VCaP (cell line): ENCODE data around the gene ARHGEF7.

Experiments
- H3K27ac ChIP-seq: fragments of 450-650 bp; 2 replicates; pipeline ENCODE4 v1.5.1; 2017
- CTCF ChIP-seq: fragments of 450-650 bp; conservative IDR thresholded peaks from 2 replicates; pipeline ENCODE4 v1.5.1; 2017; ENCODE audit warnings: mild to moderate bottlenecking, moderate library complexity

Gene ARHGEF7

GRCh38 chr13:111326981-111327642 lies 212.0 kb downstream of the ARHGEF7 start:
- no peak overlapping the region for H3K27ac ChIP-seq
- no peak for TF ChIP-seq CTCF

DNA sequence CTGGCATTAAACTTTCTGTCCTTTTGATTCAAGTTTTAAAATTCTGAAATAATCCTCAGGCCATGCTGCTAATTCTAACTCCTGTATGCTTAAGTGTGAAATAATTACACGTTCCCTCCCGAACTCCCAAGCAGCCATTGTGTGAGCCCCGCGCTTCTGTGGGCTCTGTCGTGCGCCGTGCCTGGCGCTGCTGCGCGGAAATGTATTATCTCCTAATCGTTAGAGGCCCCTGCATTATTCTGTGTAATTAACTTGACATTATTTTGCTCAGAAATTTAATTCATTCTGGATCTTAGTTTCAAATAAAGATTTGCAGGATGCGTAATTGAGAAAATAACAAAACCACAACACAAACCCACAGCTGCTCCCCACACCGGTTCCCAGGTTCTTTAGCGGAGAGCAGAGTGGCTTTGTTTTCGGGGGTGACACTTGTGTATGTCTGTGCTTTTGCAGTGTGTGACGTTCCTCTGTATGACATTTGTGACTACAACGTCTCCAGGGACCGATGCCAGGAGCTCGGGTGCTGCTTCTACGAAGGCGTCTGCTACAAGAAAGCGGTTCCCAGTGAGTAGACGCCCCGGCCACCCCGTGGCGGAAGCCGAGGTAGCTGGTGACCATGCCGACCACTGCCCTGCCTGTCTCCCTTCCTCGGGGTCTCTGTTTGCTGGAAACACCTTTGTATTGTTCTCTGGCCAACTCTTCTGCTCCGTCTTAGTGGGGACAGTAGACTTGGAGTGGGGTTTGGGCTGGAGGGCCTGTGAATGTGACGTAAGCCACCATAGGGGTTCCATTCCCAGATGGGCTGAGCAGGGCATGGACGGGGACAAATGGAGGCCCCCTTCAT lies 212.8 kb downstream of the ARHGEF7 start:
- no peak for TF ChIP-seq CTCF
- H3K27ac ChIP-seq: no peak overlapping the region

DNA sequence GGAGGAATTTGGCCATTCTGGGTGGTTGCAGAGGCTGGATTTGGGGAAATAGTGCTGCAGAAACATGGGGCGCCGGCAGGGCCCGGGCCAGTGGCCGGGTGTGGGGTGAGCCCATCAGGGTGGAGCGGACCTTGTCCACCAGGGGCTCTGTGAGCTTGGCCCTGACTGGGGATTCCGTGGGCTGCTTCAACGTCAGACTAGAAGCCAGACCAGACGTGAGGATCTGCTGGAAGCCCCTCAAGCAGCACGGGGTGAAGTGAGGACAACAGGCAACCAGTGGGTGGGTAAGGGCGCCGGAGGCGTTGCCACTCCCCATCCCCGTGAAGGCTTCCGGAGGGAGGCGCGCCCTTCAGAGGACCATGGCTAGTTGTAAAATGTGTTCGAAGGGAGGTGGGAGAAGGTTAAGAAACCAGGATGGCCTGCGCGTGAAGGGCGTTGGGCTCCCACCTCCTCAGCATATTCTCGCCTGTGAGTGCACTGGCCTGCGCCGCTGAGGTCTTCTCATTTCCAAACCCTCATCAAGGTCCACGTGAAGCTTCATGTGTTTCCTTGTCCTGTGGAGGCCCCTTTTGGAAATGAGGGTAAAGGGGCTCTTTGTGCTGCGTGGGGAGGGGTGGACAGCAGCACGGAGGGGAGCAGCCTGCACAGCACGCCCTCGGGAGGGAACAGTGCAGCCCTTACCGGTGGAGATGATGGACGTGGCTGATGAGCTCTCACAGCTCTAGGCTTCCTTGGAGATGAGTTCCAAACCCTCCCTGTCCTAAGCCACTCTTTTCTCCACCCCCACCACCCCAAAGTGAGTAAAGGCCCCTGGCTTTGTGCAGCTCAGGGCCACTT lies 213.7 kb downstream of the ARHGEF7 start:
- no peak for TF ChIP-seq CTCF
- no peak overlapping the region for H3K27ac ChIP-seq

GRCh38 chr13:111329641-111330040 lies 214.5 kb downstream of the ARHGEF7 start:
- no peak for TF ChIP-seq CTCF
- H3K27ac ChIP-seq: no peak overlapping the region

GRCh38 chr13:111330066-111330610 lies 215.0 kb downstream of the ARHGEF7 start:
- TF ChIP-seq CTCF: no peak
- no peak overlapping the region for H3K27ac ChIP-seq

- H3K27ac ChIP-seq: no peak overlapping the region
- TF ChIP-seq CTCF: no peak
Observed at GRCh38 chr13:111335298-111335697, 220.2 kb downstream of the ARHGEF7 start.

- no peak overlapping the region for H3K27ac ChIP-seq
- TF ChIP-seq CTCF: no peak
Observed at GRCh38 chr13:111336666-111337065, 221.6 kb downstream of the ARHGEF7 start.
